OCI-LY1 (cell line): Measurements from ENCODE around the gene BBX.

Experiments
- EZH2 ChIP-seq: fragments of 200-600 bp; sonication (generic), shearing (Covaris generic); IDR thresholded peaks from 2 replicates; pipeline ENCODE4 v1.8.0; 2017; ENCODE audit warnings: borderline replicate concordance, mixed run types, mild to moderate bottlenecking, antibody characterized with exemption, low read length, moderate library complexity, mixed read lengths
- TF ChIP-seq, protein P1 (sequence below): fragments of 200-600 bp; sonication (generic), shearing (Covaris generic); IDR thresholded peaks from 2 replicates; pipeline ENCODE4 v1.5.1; 2017; ENCODE audit warnings: mild to moderate bottlenecking, antibody characterized with exemption, low read length, moderate library complexity, mixed read lengths

DNA sequence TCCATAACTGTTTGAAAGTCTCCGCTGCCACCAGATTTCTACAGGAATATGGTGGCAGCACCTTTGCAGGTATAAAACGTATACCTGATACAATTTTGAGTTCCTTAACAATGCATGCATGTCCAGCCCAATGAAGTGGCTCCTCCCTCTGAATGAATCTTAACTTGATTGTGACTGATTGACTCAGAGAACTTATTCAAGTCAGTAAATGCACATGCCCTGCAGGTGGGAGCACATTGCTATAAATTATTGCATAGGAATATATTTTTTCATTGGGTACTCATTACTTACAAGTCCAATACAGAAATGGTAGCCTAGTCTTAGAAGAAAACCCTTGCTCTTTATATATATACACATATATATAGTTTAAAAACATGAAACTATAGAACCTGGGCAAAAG, 259.3 kb downstream of the BBX start:
- TF ChIP-seq, protein P1, sequence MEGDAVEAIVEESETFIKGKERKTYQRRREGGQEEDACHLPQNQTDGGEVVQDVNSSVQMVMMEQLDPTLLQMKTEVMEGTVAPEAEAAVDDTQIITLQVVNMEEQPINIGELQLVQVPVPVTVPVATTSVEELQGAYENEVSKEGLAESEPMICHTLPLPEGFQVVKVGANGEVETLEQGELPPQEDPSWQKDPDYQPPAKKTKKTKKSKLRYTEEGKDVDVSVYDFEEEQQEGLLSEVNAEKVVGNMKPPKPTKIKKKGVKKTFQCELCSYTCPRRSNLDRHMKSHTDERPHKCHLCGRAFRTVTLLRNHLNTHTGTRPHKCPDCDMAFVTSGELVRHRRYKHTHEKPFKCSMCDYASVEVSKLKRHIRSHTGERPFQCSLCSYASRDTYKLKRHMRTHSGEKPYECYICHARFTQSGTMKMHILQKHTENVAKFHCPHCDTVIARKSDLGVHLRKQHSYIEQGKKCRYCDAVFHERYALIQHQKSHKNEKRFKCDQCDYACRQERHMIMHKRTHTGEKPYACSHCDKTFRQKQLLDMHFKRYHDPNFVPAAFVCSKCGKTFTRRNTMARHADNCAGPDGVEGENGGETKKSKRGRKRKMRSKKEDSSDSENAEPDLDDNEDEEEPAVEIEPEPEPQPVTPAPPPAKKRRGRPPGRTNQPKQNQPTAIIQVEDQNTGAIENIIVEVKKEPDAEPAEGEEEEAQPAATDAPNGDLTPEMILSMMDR, result no peak
- TF ChIP-seq EZH2, result no peak
